IMR-90 (cell line): ENCODE data around the gene STK32A. TPM values are rescaled to one million over a fixed set of nuclear protein-coding genes. Genes with fewer than 3 reads are reported as not detected.

Experiments used
- ATAC-seq: fragments of 200-7000 bp; cut with Tn5 transposase; 2 replicates; pipeline ENCODE4 v1.9.1; 2020; ENCODE audit warnings: low read depth, mild to moderate bottlenecking, moderate library complexity
- BruUV-seq: library from RNA; stranded (reverse); fragments of 400-500 nt; replicated peaks from 2 replicates; lab custom pipeline; 2021; lab: Mats Ljungman, UMichigan
- CTCF ChIA-PET: fragments of 300-600 bp; formaldehyde crosslinking; extraction: SDS; loops from one replicate; lab custom pipeline; 2021; ENCODE audit warnings: antibody characterized with exemption; lab: Yijun Ruan, JAX
- POLR2A ChIA-PET: fragments of 300-600 bp; sonication (Branson Sonifier 250); formaldehyde crosslinking; loops from one replicate; lab custom pipeline; 2022; ENCODE audit warnings: antibody characterized with exemption; ENCODE audit not compliant: unreplicated experiment; lab: Charles Lee
- DNase-seq: peaks from one replicate; pipeline ENCODE4 v3.0.0; 2013
- H2AFZ ChIP-seq: replicated peaks from 2 replicates; pipeline ENCODE3; 2013; ENCODE audit warnings: low read length, mild to moderate bottlenecking; ENCODE audit not compliant: poor library complexity
- H2AK5ac ChIP-seq: 2 replicates; pipeline ENCODE4 v1.6.1; 2013; ENCODE audit warnings: low read depth, low read length, inconsistent platforms
- H2AK9ac ChIP-seq: replicated peaks from 2 replicates; pipeline ENCODE3; 2013; ENCODE audit warnings: mild to moderate bottlenecking, low read depth, low read length, moderate library complexity; ENCODE audit not compliant: poor library complexity
- H2BK120ac ChIP-seq: 2 replicates; pipeline ENCODE4 v1.6.1; 2013; ENCODE audit warnings: low read depth, low read length, inconsistent platforms
- H2BK15ac ChIP-seq: 3 replicates; pipeline ENCODE4 v1.6.1; 2013; ENCODE audit warnings: low read depth, low read length, inconsistent platforms
- H2BK20ac ChIP-seq: 2 replicates; pipeline ENCODE4 v1.6.1; 2013; ENCODE audit warnings: low read depth, mild to moderate bottlenecking, inconsistent platforms, low read length, moderate library complexity
- H2BK5ac ChIP-seq: 2 replicates; pipeline ENCODE4 v1.6.1; 2013; ENCODE audit warnings: mild to moderate bottlenecking, low read depth, low read length, inconsistent platforms; ENCODE audit not compliant: poor library complexity, severe bottlenecking
- H3K14ac ChIP-seq: replicated peaks from 2 replicates; pipeline ENCODE4 v1.6.1; 2013; ENCODE audit warnings: low read depth, low read length, inconsistent platforms
- H3K18ac ChIP-seq: 2 replicates; pipeline ENCODE4 v1.6.1; 2013; ENCODE audit warnings: low read depth, low read length, control low read depth
- H3K23ac ChIP-seq: 2 replicates; pipeline ENCODE4 v1.6.1; 2013; ENCODE audit warnings: low read depth, low read length, inconsistent platforms
- H3K27ac ChIP-seq: 2 replicates; pipeline ENCODE4 v1.5.1; 2013; ENCODE audit warnings: mild to moderate bottlenecking, control low read depth, low read length; ENCODE audit not compliant: insufficient read depth
- H3K27me3 ChIP-seq: 2 replicates; pipeline ENCODE4 v1.6.1; 2013; ENCODE audit warnings: low read length; ENCODE audit not compliant: control insufficient read depth, insufficient read depth
- H3K36me3 ChIP-seq: 2 replicates; pipeline ENCODE4 v1.6.1; 2013; ENCODE audit warnings: low read length, mixed read lengths; ENCODE audit not compliant: control insufficient read depth, insufficient read depth
- H3K4ac ChIP-seq: 2 replicates; pipeline ENCODE4 v1.6.1; 2013; ENCODE audit warnings: low read depth, low read length, inconsistent platforms
- H3K4me1 ChIP-seq: 2 replicates; pipeline ENCODE4 v1.6.1; 2013; ENCODE audit warnings: low read length, mixed read lengths; ENCODE audit not compliant: control insufficient read depth, insufficient read depth
- H3K4me2 ChIP-seq: 2 replicates; pipeline ENCODE4 v1.6.1; 2013; ENCODE audit warnings: low read depth, mild to moderate bottlenecking, control low read depth, low read length, moderate library complexity
- H3K4me3 ChIP-seq: 2 replicates; pipeline ENCODE4 v1.5.1; 2013; ENCODE audit warnings: low read depth, mild to moderate bottlenecking, control low read depth, low read length, moderate library complexity; ENCODE audit not compliant: insufficient read depth
- H3K56ac ChIP-seq: 2 replicates; pipeline ENCODE4 v1.6.1; 2013; ENCODE audit warnings: low read length, inconsistent platforms; ENCODE audit not compliant: insufficient read depth; ENCODE audit errors: extremely low read depth
- H3K79me1 ChIP-seq, 2 experiments: 2 replicates each; pipeline ENCODE4 v1.6.1; 2013; ENCODE audit warnings: low read length in 2 of 2, inconsistent platforms in 1 of 2, low read depth in 1 of 2
- H3K9ac ChIP-seq: 2 replicates; pipeline ENCODE4 v1.6.1; 2013; ENCODE audit warnings: low read depth, low read length, control low read depth
- H3K9me1 ChIP-seq: 2 replicates; pipeline ENCODE4 v1.6.1; 2013; ENCODE audit warnings: low read length, inconsistent platforms; ENCODE audit not compliant: insufficient read depth
- H3K9me3 ChIP-seq: 2 replicates; pipeline ENCODE4 v1.6.1; 2013; ENCODE audit warnings: low read length; ENCODE audit not compliant: control insufficient read depth, insufficient read depth
- H4K20me1 ChIP-seq: 2 replicates; pipeline ENCODE4 v1.6.1; 2013; ENCODE audit warnings: low read length, inconsistent platforms; ENCODE audit not compliant: insufficient read depth
- H4K5ac ChIP-seq: 2 replicates; pipeline ENCODE4 v1.6.1; 2013; ENCODE audit warnings: mild to moderate bottlenecking, low read depth, low read length, control low read depth
- H4K8ac ChIP-seq, 2 experiments: 2 replicates each; pipeline ENCODE4 v1.6.1; 2013; ENCODE audit warnings: low read depth in 2 of 2, low read length in 2 of 2, control low read depth in 1 of 2, inconsistent platforms in 1 of 2
- H4K91ac ChIP-seq: 2 replicates; pipeline ENCODE4 v1.6.1; 2013; ENCODE audit warnings: low read depth, low read length, inconsistent platforms; ENCODE audit not compliant: insufficient read depth
- BHLHE40 ChIP-seq: fragments of 150-350 bp; IDR thresholded peaks from 2 replicates; pipeline ENCODE4 v1.6.1; 2016; ENCODE audit warnings: mild to moderate bottlenecking, low read depth, low read length
- CEBPB ChIP-seq: IDR thresholded peaks from 2 replicates; pipeline ENCODE4 v1.6.1; 2012; ENCODE audit warnings: low read depth, low read length, improper control_type of control experiment
- CHD1 ChIP-seq: IDR thresholded peaks from 2 replicates; pipeline ENCODE4 v1.6.1; 2012; ENCODE audit warnings: low read depth, low read length, improper control_type of control experiment
- FOS ChIP-seq: fragments of 150-350 bp; IDR thresholded peaks from 2 replicates; pipeline ENCODE4 v1.6.1; 2016; ENCODE audit warnings: low read depth, low read length
- MAFK ChIP-seq: IDR thresholded peaks from 2 replicates; pipeline ENCODE4 v1.6.1; 2012; ENCODE audit warnings: low read depth, low read length, improper control_type of control experiment
- MAZ ChIP-seq: IDR thresholded peaks from 2 replicates; pipeline ENCODE4 v1.6.1; 2012; ENCODE audit warnings: low read depth, mild to moderate bottlenecking, low read length, improper control_type of control experiment, moderate library complexity, borderline replicate concordance
- MXI1 ChIP-seq: IDR thresholded peaks from 2 replicates; pipeline ENCODE4 v1.6.1; 2012; ENCODE audit warnings: low read depth, mild to moderate bottlenecking, low read length, moderate library complexity, borderline replicate concordance
- NFE2L2 ChIP-seq: fragments of 150-350 bp; IDR thresholded peaks from 2 replicates; pipeline ENCODE4 v1.6.1; 2016; ENCODE audit warnings: low read depth, mild to moderate bottlenecking, low read length
- POLR2A ChIP-seq: IDR thresholded peaks from 2 replicates; pipeline ENCODE4 v1.6.1; 2012; ENCODE audit warnings: mild to moderate bottlenecking, low read depth, low read length
- RAD21 ChIP-seq: IDR thresholded peaks from 2 replicates; pipeline ENCODE4 v1.6.1; 2012; ENCODE audit warnings: low read length, improper control_type of control experiment
- RCOR1 ChIP-seq: IDR thresholded peaks from 2 replicates; pipeline ENCODE4 v1.6.1; 2012; ENCODE audit warnings: mild to moderate bottlenecking, low read length, improper control_type of control experiment; ENCODE audit not compliant: insufficient replicate concordance
- RFX5 ChIP-seq: IDR thresholded peaks from 2 replicates; pipeline ENCODE4 v1.8.0; 2012; ENCODE audit warnings: low read depth, mild to moderate bottlenecking, low read length, moderate library complexity
- SMC3 ChIP-seq: fragments of 150-350 bp; IDR thresholded peaks from 2 replicates; pipeline ENCODE4 v1.6.1; 2016; ENCODE audit warnings: low read depth, mild to moderate bottlenecking, antibody characterized with exemption, low read length, moderate library complexity
- WGBS, 2 experiments: methylation state at CpG; one replicate each; pipeline versions ENCODE4 v1.1.5 to v1.1.7; 2013; ENCODE audit warnings: missing lambda C conversion rate in 2 of 2; ENCODE audit not compliant: insufficient read length in 1 of 2; ENCODE audit errors: extremely low coverage in 2 of 2; 5-methylcytosine and 5-hydroxymethylcytosine counted together
- dilution Hi-C: fragments of 300-500 bp; cut with HindIII; formaldehyde crosslinking; loops from one replicate; pipeline ENCODE4 v1.14.3; 2018; ENCODE audit warnings: low sequenced_read_pairs; ENCODE audit not compliant: unreplicated experiment
- in situ Hi-C: fragments of 300-500 bp; cut with MboI; formaldehyde crosslinking; loops from 3 replicates; pipeline ENCODE4 v1.14.3; 2019; ENCODE audit warnings: low sequenced_read_pairs, inconsistent platforms, mixed read lengths
- intact Hi-C: fragments of 100-400 bp; cut with micrococcal nuclease; formaldehyde crosslinking; loops from 2 replicates; pipeline ENCODE4 v1.10.0; 2022
- polyA plus RNA-seq, 3 experiments: library from polyadenylated mRNA; depleted of rRNA; stranded (reverse); fragments of >200 nt; gene quantifications; 2 replicates each; pipeline ENCODE4 v1.2.3, GENCODE V29; 2012; ENCODE audit warnings: low replicate concordance in 1 of 3
- total RNA-seq: library from RNA; depleted of rRNA; stranded (reverse); fragments of >200 nt; gene quantifications from 2 replicates; pipeline ENCODE4 v1.2.3, GENCODE V29; 2012
- TF ChIP-seq, protein P1 (sequence below): fragments of 150-350 bp; IDR thresholded peaks from 2 replicates; pipeline ENCODE4 v1.6.1; 2017; ENCODE audit warnings: mild to moderate bottlenecking, antibody characterized with exemption, low read length, low read depth
- TF ChIP-seq, protein P2 (sequence below): fragments of 150-350 bp; IDR thresholded peaks from 2 replicates; pipeline ENCODE4 v1.6.1; 2016; ENCODE audit warnings: low read depth, mild to moderate bottlenecking, low read length, moderate library complexity, borderline replicate concordance
- TF ChIP-seq, protein P3 (sequence below): conservative IDR thresholded peaks from 2 replicates; pipeline ENCODE4 v1.5.1; 2012; ENCODE audit warnings: mild to moderate bottlenecking, low read depth, low read length, improper control_type of control experiment

STK32A gene
- total and polyA plus RNA-seq, 2 of the 4 experiments (the other 2 are of a cell fraction) = 0.12 to 0.18 TPM

DNA sequence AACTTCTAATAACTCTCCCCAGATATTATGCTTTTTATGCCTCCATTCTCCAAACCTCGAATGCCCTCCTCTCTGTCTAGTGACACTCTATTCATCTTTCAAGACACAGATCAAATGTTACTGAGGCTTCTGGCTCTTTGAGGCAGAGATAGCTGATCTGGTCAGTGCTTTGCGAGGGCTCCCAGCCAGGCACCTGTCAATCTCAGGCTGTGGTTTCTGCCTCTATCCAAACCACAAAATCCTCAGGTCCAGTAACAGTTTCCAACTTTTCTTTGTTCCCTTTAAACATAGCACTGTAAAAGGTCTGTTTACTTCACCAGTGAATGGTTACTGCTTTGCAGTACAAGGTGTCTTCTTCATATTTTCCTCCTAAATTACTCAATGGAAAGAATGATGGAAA, 11.5 kb upstream of the STK32A start:
- no peak overlapping the region for H2AK9ac ChIP-seq
- no peaks in the 10 kb centered on the region for H3K36me3 ChIP-seq
- H3K79me1 ChIP-seq = no peaks in the 10 kb centered on the region
- H3K4ac ChIP-seq = no peak overlapping the region
- no peak overlapping the region for H2AK5ac ChIP-seq
- CTCF ChIA-PET = interaction anchor here (0.6 to 2.1 kb wide), 4 partner anchors 219 to 368 kb away, joined by 3 to 26 read pairs (median 8); no protein-coding TSS in a partner anchor
- POLR2A ChIA-PET = no interaction called here
- no peak overlapping the region for H3K4me2 ChIP-seq
- in situ Hi-C loops = loop anchor here (10.0 kb wide), 1 partner anchor 361 kb away; no protein-coding TSS in a partner anchor
- H3K18ac ChIP-seq = no peak overlapping the region
- no peaks in the 10 kb centered on the region; the same call in 1 of the 2 replicates for H3K27me3 ChIP-seq
- no peak overlapping the region for H2BK20ac ChIP-seq
- no peak overlapping the region for H3K56ac ChIP-seq
- H3K9me1 ChIP-seq = no peaks in the 10 kb centered on the region
- H3K9ac ChIP-seq = no peak overlapping the region
- H4K91ac ChIP-seq = no peak overlapping the region
- H4K20me1 ChIP-seq = no peaks in the 10 kb centered on the region
- H2BK5ac ChIP-seq = no peak overlapping the region
- intact Hi-C loops = loop anchor here (10.0 kb wide), 1 partner anchor 601 kb away; no protein-coding TSS in a partner anchor
- no peak overlapping the region for H2BK120ac ChIP-seq
- no peak for ATAC-seq
- no peak overlapping the region for H3K23ac ChIP-seq
- H4K5ac ChIP-seq = no peak overlapping the region
- TF ChIP-seq BHLHE40 (no peak), NFE2L2 (no peak), RFX5 (no peak), CEBPB (no peak), RAD21 (no peak), SMC3 (no peak), MXI1 (no peak), POLR2A (no peak), RCOR1 (no peak), CHD1 (no peak), MAZ (no peak), MAFK (no peak), FOS (no peak)
- TF ChIP-seq, protein P1, sequence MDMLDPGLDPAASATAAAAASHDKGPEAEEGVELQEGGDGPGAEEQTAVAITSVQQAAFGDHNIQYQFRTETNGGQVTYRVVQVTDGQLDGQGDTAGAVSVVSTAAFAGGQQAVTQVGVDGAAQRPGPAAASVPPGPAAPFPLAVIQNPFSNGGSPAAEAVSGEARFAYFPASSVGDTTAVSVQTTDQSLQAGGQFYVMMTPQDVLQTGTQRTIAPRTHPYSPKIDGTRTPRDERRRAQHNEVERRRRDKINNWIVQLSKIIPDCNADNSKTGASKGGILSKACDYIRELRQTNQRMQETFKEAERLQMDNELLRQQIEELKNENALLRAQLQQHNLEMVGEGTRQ = no peak
- TF ChIP-seq, protein P2, sequence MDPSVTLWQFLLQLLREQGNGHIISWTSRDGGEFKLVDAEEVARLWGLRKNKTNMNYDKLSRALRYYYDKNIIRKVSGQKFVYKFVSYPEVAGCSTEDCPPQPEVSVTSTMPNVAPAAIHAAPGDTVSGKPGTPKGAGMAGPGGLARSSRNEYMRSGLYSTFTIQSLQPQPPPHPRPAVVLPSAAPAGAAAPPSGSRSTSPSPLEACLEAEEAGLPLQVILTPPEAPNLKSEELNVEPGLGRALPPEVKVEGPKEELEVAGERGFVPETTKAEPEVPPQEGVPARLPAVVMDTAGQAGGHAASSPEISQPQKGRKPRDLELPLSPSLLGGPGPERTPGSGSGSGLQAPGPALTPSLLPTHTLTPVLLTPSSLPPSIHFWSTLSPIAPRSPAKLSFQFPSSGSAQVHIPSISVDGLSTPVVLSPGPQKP = no peak
- TF ChIP-seq, protein P3, sequence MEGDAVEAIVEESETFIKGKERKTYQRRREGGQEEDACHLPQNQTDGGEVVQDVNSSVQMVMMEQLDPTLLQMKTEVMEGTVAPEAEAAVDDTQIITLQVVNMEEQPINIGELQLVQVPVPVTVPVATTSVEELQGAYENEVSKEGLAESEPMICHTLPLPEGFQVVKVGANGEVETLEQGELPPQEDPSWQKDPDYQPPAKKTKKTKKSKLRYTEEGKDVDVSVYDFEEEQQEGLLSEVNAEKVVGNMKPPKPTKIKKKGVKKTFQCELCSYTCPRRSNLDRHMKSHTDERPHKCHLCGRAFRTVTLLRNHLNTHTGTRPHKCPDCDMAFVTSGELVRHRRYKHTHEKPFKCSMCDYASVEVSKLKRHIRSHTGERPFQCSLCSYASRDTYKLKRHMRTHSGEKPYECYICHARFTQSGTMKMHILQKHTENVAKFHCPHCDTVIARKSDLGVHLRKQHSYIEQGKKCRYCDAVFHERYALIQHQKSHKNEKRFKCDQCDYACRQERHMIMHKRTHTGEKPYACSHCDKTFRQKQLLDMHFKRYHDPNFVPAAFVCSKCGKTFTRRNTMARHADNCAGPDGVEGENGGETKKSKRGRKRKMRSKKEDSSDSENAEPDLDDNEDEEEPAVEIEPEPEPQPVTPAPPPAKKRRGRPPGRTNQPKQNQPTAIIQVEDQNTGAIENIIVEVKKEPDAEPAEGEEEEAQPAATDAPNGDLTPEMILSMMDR = no peak
- BruUV-seq = no TSS peak
- no peak overlapping the region for H3K14ac ChIP-seq
- WGBS, 2 experiments = 20% methylated on average over 1 of the region's 2 CpGs; no CpG with 5 or more reads in 1 of the 2 experiments
- no peaks in the 10 kb centered on the region for H3K9me3 ChIP-seq
- H3K4me1 ChIP-seq = no peaks in the 10 kb centered on the region
- DNase-seq = no peak
- no peak overlapping the region for H2BK15ac ChIP-seq
- no peak overlapping the region for H2AFZ ChIP-seq
- H4K8ac ChIP-seq = no peak overlapping the region
- dilution Hi-C loops = no loop called here
- no peak overlapping the region for H3K4me3 ChIP-seq
- no peak overlapping the region for H3K27ac ChIP-seq
